ENCODE measurements around the gene ALG8.

The ALG8 gene

DNA sequence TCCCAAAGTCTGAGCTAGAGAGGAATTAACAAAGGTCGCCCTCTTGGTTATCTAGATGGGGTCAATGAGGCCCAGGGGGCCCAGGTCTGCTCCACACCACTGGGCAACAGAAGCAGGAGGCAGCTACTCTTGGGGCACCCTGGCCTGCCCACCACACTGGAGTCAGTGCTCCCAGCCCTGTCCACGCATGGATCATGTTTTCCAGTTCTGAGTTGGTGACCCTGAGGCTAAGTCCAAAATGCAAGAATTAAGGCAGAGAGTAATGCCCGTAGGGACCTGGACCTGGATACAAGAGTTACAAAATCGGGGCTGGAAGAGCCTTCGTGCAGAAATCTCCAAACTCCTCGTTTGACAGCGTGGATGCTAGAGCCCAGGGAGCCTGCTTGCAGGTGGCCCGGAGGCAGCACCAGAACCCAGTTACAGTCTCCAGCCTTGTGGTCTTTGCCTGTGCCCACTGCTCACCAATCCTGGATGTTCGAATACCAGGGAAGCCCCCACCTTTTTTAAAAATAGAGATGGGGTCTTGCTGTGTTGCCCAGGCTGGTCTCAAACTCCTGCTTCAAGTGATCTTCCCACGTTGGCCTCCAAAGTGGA lies 81.9 kb downstream of the ALG8 start:
- no peak for DNase-seq (ENCODE audit: low read depth)
- in situ Hi-C loops (cut with HindIII; ENCODE audit: low sequenced_read_pairs) = no loop called here
- H3K4me3 ChIP-seq (ENCODE audit: low read depth, low read length) = no peak overlapping the region
- TF ChIP-seq, protein P1, sequence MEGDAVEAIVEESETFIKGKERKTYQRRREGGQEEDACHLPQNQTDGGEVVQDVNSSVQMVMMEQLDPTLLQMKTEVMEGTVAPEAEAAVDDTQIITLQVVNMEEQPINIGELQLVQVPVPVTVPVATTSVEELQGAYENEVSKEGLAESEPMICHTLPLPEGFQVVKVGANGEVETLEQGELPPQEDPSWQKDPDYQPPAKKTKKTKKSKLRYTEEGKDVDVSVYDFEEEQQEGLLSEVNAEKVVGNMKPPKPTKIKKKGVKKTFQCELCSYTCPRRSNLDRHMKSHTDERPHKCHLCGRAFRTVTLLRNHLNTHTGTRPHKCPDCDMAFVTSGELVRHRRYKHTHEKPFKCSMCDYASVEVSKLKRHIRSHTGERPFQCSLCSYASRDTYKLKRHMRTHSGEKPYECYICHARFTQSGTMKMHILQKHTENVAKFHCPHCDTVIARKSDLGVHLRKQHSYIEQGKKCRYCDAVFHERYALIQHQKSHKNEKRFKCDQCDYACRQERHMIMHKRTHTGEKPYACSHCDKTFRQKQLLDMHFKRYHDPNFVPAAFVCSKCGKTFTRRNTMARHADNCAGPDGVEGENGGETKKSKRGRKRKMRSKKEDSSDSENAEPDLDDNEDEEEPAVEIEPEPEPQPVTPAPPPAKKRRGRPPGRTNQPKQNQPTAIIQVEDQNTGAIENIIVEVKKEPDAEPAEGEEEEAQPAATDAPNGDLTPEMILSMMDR (IDR thresholded peaks at IDR 0.05; ENCODE audit: low read depth, low read length, missing control alignments) = no peak

DNA sequence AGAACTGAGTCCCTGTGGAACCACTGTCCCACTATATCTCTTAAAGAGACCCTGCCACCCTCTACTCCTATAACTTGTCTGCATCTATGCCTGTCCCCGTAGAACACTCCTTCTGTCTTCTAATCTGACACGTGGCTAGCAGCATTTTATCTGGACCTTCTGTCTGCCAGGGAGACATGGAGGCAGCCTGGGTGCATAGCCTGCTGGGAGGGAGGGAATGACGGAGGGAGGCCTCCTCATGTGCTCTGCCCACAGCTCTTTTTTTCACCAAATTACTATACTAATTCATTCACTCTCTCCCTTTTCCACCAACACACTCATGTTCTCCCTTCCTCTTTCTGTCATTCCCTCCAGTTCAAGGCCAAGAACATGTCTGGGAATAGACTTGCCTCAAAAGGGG lies 83.3 kb downstream of the ALG8 start:
- TF ChIP-seq, protein P1 (IDR thresholded peaks at IDR 0.05; ENCODE audit: low read depth, low read length, missing control alignments) = no peak
- in situ Hi-C loops (cut with HindIII; ENCODE audit: low sequenced_read_pairs) = no loop called here
- no peak for DNase-seq (ENCODE audit: low read depth)
- no peak overlapping the region for H3K4me3 ChIP-seq (ENCODE audit: low read depth, low read length)

DNA sequence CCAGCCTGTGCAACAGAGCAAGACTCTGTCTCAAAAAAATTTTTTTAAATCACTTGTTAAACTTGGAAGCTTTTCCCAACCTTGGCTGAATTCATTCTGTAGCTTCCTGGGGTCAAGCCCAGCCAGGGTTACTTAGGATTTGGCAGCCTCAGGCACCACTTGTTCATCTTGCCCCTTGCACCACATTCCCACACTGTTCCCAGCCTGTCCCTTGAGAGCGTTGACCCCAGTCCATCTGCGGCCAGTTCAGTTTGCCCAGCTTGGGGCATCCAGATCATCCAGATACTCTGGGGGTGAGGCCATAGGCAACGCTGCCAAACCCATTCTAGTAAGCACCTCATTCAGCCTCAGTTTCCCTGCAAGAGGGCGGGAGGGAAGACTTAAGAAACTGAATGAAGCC lies 84.5 kb downstream of the ALG8 start:
- in situ Hi-C loops (cut with HindIII; ENCODE audit: low sequenced_read_pairs) = no loop called here
- no peak overlapping the region for H3K4me3 ChIP-seq (ENCODE audit: low read depth, low read length)
- DNase-seq (ENCODE audit: low read depth) = no peak
- TF ChIP-seq, protein P1 (IDR thresholded peaks at IDR 0.05; ENCODE audit: low read depth, low read length, missing control alignments) = no peak

DNA sequence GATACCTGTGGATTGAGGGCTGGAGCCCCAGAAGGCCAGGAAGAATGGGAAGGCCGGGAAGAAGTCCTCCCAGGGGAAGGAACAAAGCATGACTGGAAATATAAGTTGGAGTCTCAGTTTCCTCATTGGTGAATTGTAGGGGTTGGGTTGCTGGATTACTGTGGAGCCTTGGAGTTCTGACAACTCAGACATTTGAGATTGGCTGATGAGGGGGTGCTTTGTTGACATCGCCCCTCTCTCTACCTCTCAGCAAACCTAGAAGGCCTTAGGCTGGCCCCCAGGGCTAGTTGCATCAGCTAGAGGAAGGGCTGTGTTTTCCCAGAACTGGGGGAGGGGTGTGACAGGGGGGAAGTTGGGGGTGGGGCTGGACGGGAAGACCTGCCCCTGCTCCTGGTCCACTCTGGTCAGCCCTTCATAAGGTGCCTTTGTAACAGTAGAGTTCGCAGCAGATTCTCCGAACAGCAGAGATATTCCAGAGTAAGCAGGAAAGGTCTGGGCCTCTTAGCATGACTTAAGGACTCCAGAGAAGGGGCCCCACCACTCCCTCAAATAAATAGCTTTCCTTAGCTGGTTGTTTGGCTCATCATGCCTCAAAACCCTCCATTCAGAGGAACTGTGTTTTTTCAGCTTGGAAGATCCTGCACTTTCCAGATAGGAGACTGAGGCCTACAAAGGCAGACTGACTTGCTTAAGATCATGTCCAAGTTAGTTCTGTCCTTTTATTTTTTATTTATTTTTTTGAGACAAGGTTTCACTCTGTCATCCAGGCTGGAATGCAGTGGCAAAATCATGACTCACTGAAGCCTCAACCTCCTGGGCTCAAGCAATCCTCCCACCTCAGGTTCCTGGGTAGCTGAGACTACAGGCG lies 88.2 kb downstream of the ALG8 start:
- DNase-seq (ENCODE audit: low read depth) = no peak
- in situ Hi-C loops (cut with HindIII; ENCODE audit: low sequenced_read_pairs) = no loop called here

More for the DNA sequence above, 88.2 kb downstream of the ALG8 start:
- TF ChIP-seq, protein P1 (IDR thresholded peaks at IDR 0.05; ENCODE audit: low read depth, low read length, missing control alignments) = no peak
- no peak overlapping the region for H3K4me3 ChIP-seq (ENCODE audit: low read depth, low read length)
